ENCODE data around the gene BCL2L12.

DNA sequence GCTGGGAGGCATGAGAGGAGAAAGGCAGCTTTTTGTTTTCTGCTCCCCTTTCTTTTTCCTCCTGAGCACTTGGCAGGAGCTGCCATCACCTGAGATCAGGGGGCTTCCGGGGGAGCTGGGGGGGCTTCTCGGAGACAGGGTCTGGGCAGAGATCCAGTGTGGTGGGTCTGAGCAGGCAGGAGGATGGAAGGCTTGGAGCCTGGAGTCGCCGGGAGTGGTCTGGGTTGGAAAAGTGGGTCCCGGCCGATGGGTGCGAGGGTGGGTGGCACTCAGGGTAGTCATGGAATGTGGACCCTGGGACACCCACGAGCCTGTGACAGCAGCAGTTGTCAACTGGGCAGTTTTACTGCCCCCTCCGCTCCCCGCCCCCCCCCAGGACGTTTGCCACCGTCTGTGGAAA, 21.4 kb downstream of the BCL2L12 start:
- TF ChIP-seq, protein P1, sequence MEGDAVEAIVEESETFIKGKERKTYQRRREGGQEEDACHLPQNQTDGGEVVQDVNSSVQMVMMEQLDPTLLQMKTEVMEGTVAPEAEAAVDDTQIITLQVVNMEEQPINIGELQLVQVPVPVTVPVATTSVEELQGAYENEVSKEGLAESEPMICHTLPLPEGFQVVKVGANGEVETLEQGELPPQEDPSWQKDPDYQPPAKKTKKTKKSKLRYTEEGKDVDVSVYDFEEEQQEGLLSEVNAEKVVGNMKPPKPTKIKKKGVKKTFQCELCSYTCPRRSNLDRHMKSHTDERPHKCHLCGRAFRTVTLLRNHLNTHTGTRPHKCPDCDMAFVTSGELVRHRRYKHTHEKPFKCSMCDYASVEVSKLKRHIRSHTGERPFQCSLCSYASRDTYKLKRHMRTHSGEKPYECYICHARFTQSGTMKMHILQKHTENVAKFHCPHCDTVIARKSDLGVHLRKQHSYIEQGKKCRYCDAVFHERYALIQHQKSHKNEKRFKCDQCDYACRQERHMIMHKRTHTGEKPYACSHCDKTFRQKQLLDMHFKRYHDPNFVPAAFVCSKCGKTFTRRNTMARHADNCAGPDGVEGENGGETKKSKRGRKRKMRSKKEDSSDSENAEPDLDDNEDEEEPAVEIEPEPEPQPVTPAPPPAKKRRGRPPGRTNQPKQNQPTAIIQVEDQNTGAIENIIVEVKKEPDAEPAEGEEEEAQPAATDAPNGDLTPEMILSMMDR (IDR thresholded peaks at IDR 0.05 in 8 of 11, conservative IDR thresholded peaks at IDR 0.05 in 3 of 11) = no peak
- TF ChIP-seq POLR2A (IDR thresholded peaks at IDR 0.05) = no peak
- peak in 1 of 3 donors; percentile 7 for TF ChIP-seq POLR2AphosphoS5 (IDR thresholded peaks at IDR 0.05)

Data from spleen (tissue), 7 donors.